Measurements from ENCODE around the gene CTSA. TPM values are rescaled to one million over a fixed set of nuclear protein-coding genes. Genes with fewer than 3 reads are reported as not detected.

CTSA gene
- total RNA-seq, 2 experiments from 2014 or later = 40.3 to 42.6 TPM

GRCh38 chr20:45859916-45860315, 31.2 kb upstream of the CTSA start:
- DNase-seq = no peak
- CTCF ChIA-PET = no interaction called here
- Histone ChIP-seq H3K4me3 (ENCODE audit: low read length) (no peak overlapping the region), H3K27ac (ENCODE audit: low read depth in 1 of 2, low read length in 2 of 2) (no peak overlapping the region), H3K27me3 (ENCODE audit: control insufficient read depth in 1 of 2, insufficient read depth in 2 of 2, low read length in 2 of 2) (no peaks in the 10 kb centered on the region), H3K36me3 (ENCODE audit: insufficient read depth, low read length) (peaks cover 3% of the 10 kb centered on the region), H3K9me3 (ENCODE audit: control insufficient read depth in 1 of 2, insufficient read depth in 1 of 2, low read length in 2 of 2) (no peaks in the 10 kb centered on the region), H3K4me1 (ENCODE audit: insufficient read depth, low read length) (peaks cover 33% of the 10 kb centered on the region)
- intact Hi-C loops (cut with DNase I, micrococcal nuclease) = loop anchor here (2.0 to 5.0 kb wide), 5 partner anchors 32 to 488 kb away; partner anchors contain the start of genes CTSA (in 1 of the 2), NEURL2 (in 1 of the 2) and UBE2C (in 1 of the 2)
- ATAC-seq (ENCODE audit: poor library complexity) = no peak
- H3K27me3 Mint-ChIP-seq = no peaks in the 10 kb centered on the region
- TF ChIP-seq CTCF (IDR thresholded peaks at IDR 0.05) = no peak
- H3K36me3 Mint-ChIP-seq (ENCODE audit: low read depth) = peaks cover 17% of the 10 kb centered on the region
- no peaks in the 10 kb centered on the region for H3K9me3 Mint-ChIP-seq
- no peak overlapping the region for H3K4me3 Mint-ChIP-seq
- no peak overlapping the region for H3K27ac Mint-ChIP-seq
- POLR2A ChIA-PET = interaction anchor here (0.7 kb wide), 1 partner anchor 98 kb away, joined by 7 read pairs; no protein-coding TSS in a partner anchor
- peaks cover 41% of the 10 kb centered on the region for H3K4me1 Mint-ChIP-seq (ENCODE audit: low read depth)

- Mint-ChIP-seq H3K4me3 (peak overlapping the region; percentile 52), H3K27me3 (no peaks in the 10 kb centered on the region), H3K4me1 (ENCODE audit: low read depth) (peaks cover 36% of the 10 kb centered on the region), H3K9me3 (no peaks in the 10 kb centered on the region), H3K27ac (no peak overlapping the region), H3K36me3 (ENCODE audit: low read depth) (peaks cover 14% of the 10 kb centered on the region)
- Histone ChIP-seq H3K4me3 (ENCODE audit: low read length) (no peak overlapping the region), H3K4me1 (ENCODE audit: insufficient read depth, low read length) (peaks cover 26% of the 10 kb centered on the region), H3K27ac (ENCODE audit: low read depth in 1 of 2, low read length in 2 of 2) (no peak overlapping the region), H3K27me3 (ENCODE audit: control insufficient read depth in 1 of 2, insufficient read depth in 2 of 2, low read length in 2 of 2) (no peaks in the 10 kb centered on the region), H3K9me3 (ENCODE audit: control insufficient read depth in 1 of 2, insufficient read depth in 1 of 2, low read length in 2 of 2) (no peaks in the 10 kb centered on the region), H3K36me3 (ENCODE audit: insufficient read depth, low read length) (peaks cover 2% of the 10 kb centered on the region)
- intact Hi-C loops (cut with DNase I, micrococcal nuclease) = no loop called here
- no peak for DNase-seq
- no peak for TF ChIP-seq CTCF (IDR thresholded peaks at IDR 0.05)
- ATAC-seq (ENCODE audit: poor library complexity) = no peak
- ChIA-PET POLR2A (interaction anchor here (0.7 kb wide), 1 partner anchor 97 kb away, joined by 7 read pairs; no protein-coding TSS in a partner anchor), CTCF (interaction anchor here (0.7 kb wide), 1 partner anchor 54 kb away, joined by 3 read pairs; no protein-coding TSS in a partner anchor)
These were observed 30.4 kb upstream of the CTSA start for GRCh38 chr20:45860560-45861220.

GRCh38 chr20:45861221-45862075, 29.7 kb upstream of the CTSA start:
- TF ChIP-seq CTCF (IDR thresholded peaks at IDR 0.05) = no peak
- Mint-ChIP-seq H3K27ac (no peak overlapping the region), H3K4me1 (ENCODE audit: low read depth) (peaks cover 28% of the 10 kb centered on the region), H3K27me3 (no peaks in the 10 kb centered on the region), H3K36me3 (ENCODE audit: low read depth) (peaks cover 13% of the 10 kb centered on the region), H3K9me3 (no peaks in the 10 kb centered on the region), H3K4me3 (no peak overlapping the region)
- no peak for ATAC-seq (ENCODE audit: poor library complexity)
- CTCF ChIA-PET = interaction anchor here (0.7 kb wide), 1 partner anchor 55 kb away, joined by 3 read pairs; no protein-coding TSS in a partner anchor
- Histone ChIP-seq H3K27ac (ENCODE audit: low read depth in 1 of 2, low read length in 2 of 2) (no peak overlapping the region), H3K4me1 (ENCODE audit: insufficient read depth, low read length) (peaks cover 18% of the 10 kb centered on the region), H3K4me3 (ENCODE audit: low read length) (no peak overlapping the region), H3K27me3 (ENCODE audit: control insufficient read depth in 1 of 2, insufficient read depth in 2 of 2, low read length in 2 of 2) (no peaks in the 10 kb centered on the region), H3K36me3 (ENCODE audit: insufficient read depth, low read length) (peaks cover 2% of the 10 kb centered on the region), H3K9me3 (ENCODE audit: control insufficient read depth in 1 of 2, insufficient read depth in 1 of 2, low read length in 2 of 2) (no peaks in the 10 kb centered on the region)
- no peak for DNase-seq
- POLR2A ChIA-PET = no interaction called here
- intact Hi-C loops (cut with DNase I, micrococcal nuclease) = no loop called here
